ENCODE data around the gene DNASE2B.

GRCh38 chr1:84376000-84376910 is 22.0 kb upstream of the DNASE2B start:
- TF ChIP-seq CTCF (IDR thresholded peaks at IDR 0.05; ENCODE audit: poor library complexity, severe bottlenecking) (no peak), POLR2AphosphoS5 (IDR thresholded peaks at IDR 0.05) (no peak), SMC3 (conservative IDR thresholded peaks at IDR 0.05; ENCODE audit: poor library complexity) (no peak), REST (IDR thresholded peaks at IDR 0.05; ENCODE audit: borderline replicate concordance) (no peak), TAF1 (IDR thresholded peaks at IDR 0.05; ENCODE audit: low read depth) (no peak), MXI1 (conservative IDR thresholded peaks at IDR 0.05; ENCODE audit: poor library complexity, severe bottlenecking) (no peak), EP300 (conservative IDR thresholded peaks at IDR 0.05; ENCODE audit: poor library complexity, severe bottlenecking) (no peak), EZH2 (IDR thresholded peaks at IDR 0.05; ENCODE audit: borderline replicate concordance, insufficient read depth, low read length, poor library complexity, severe bottlenecking) (no peak)
